GM13977 (cell line): Measurements from ENCODE around the gene LRRC23.

Experiments used
- DNase-seq: peaks from one replicate; pipeline ENCODE4 v3.0.0; 2012; ENCODE audit warnings: low spot score
- in situ Hi-C: fragments of 300-500 bp; cut with MboI; formaldehyde crosslinking; loops from one replicate; pipeline ENCODE4 v1.12.0; 2022; ENCODE audit warnings: low sequenced_read_pairs, low pct_unique_long_range_greater_than_20kb, mixed read lengths, inconsistent platforms; ENCODE audit not compliant: unreplicated experiment
- TF ChIP-seq, protein P1 (sequence below): IDR thresholded peaks from 2 replicates; pipeline ENCODE4 v1.5.1; 2012; ENCODE audit warnings: mild to moderate bottlenecking, control low read depth; ENCODE audit not compliant: insufficient read depth; ENCODE audit errors: extremely low read depth, missing control alignments

LRRC23 gene

DNA sequence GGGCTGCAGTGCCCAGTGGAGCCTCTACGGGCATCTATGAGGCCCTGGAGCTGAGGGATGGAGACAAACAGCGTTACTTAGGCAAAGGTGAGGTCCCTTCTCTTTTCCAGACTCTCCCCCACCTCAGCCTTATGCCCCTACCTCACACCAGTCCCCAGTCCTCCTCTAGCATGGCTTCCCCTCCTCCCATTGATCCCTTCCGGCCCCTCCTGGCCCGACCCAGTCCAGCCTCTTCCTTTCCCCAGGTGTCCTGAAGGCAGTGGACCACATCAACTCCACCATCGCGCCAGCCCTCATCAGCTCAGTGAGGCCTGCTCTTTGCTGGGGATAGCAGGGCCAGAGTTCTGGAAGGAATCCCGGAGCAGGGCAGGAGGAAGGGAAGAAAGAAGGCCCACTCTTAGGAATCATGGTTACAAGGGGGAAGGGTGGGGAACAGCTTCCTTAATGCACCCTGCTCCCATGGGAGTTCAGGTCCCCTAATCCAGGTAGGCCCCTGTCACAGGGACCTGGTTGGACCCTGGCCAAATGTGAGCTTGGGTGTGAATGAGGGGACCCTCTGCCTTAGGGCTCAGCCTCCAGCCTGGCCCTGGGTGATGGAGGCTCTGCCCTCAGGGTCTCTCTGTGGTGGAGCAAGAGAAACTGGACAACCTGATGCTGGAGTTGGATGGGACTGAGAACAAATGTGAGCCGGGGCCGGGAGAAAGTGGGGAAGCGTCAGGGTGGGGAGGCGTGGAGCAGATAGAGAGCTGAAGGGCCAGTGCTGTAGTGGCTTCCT lies 12.0 kb downstream of the LRRC23 start:
- in situ Hi-C loops: no loop called here
- DNase-seq: no peak
- TF ChIP-seq, protein P1, sequence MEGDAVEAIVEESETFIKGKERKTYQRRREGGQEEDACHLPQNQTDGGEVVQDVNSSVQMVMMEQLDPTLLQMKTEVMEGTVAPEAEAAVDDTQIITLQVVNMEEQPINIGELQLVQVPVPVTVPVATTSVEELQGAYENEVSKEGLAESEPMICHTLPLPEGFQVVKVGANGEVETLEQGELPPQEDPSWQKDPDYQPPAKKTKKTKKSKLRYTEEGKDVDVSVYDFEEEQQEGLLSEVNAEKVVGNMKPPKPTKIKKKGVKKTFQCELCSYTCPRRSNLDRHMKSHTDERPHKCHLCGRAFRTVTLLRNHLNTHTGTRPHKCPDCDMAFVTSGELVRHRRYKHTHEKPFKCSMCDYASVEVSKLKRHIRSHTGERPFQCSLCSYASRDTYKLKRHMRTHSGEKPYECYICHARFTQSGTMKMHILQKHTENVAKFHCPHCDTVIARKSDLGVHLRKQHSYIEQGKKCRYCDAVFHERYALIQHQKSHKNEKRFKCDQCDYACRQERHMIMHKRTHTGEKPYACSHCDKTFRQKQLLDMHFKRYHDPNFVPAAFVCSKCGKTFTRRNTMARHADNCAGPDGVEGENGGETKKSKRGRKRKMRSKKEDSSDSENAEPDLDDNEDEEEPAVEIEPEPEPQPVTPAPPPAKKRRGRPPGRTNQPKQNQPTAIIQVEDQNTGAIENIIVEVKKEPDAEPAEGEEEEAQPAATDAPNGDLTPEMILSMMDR: no peak

DNA sequence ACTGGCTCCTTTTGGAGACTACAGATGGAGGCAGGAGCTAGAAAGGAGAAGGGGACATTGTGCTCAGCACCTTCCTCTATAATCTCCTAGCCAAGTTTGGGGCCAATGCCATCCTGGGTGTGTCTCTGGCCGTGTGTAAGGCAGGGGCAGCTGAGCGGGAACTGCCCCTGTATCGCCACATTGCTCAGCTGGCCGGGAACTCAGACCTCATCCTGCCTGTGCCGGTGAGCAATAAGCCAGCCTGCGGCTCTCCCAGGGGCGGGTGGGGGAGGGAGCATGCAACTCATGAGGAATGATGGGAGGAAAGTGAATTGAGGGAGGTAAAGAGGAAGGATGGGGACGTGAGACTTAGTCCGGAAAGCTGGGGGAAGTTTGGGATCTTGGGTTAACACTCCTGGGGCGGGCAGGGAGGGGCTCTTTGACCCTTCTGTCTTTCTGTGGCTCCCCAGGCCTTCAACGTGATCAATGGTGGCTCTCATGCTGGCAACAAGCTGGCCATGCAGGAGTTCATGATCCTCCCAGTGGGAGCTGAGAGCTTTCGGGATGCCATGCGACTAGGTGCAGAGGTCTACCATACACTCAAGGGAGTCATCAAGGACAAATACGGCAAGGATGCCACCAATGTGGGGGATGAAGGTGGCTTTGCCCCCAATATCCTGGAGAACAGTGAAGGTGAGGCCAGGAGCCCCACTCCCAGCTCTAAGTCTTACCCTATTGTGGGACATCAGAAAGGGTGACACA lies 13.0 kb downstream of the LRRC23 start:
- no peak for DNase-seq
- in situ Hi-C loops: no loop called here
- TF ChIP-seq, protein P1: no peak

DNA sequence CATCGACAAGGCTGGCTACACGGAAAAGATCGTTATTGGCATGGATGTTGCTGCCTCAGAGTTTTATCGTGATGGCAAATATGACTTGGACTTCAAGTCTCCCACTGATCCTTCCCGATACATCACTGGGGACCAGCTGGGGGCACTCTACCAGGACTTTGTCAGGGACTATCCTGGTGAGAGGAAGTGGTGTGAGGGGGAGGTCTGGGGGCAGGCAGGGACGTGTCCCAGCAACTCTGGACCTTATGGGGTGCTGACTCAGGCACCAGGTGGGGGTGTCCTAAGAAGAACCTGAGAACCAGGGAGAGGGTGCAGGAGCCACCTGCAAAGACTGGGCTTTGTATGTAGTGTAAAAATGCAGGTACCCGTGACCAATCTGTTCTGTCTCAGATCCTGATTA lies 15.0 kb downstream of the LRRC23 start:
- TF ChIP-seq, protein P1: no peak
- DNase-seq: no peak
- in situ Hi-C loops: no loop called here

DNA sequence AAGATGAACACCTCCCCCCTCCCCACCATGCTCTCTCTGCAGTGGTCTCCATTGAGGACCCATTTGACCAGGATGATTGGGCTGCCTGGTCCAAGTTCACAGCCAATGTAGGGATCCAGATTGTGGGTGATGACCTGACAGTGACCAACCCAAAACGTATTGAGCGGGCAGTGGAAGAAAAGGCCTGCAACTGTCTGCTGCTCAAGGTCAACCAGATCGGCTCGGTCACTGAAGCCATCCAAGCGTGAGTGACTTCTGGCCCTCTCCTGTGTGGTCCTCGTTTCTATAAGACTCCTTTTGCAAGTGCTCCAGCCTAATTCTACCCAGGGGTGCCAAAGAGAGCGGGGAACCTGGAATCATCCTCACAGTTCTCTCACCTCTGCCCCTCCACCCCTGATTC lies 16.9 kb downstream of the LRRC23 start:
- TF ChIP-seq, protein P1: no peak
- DNase-seq: no peak
- in situ Hi-C loops: no loop called here

DNA sequence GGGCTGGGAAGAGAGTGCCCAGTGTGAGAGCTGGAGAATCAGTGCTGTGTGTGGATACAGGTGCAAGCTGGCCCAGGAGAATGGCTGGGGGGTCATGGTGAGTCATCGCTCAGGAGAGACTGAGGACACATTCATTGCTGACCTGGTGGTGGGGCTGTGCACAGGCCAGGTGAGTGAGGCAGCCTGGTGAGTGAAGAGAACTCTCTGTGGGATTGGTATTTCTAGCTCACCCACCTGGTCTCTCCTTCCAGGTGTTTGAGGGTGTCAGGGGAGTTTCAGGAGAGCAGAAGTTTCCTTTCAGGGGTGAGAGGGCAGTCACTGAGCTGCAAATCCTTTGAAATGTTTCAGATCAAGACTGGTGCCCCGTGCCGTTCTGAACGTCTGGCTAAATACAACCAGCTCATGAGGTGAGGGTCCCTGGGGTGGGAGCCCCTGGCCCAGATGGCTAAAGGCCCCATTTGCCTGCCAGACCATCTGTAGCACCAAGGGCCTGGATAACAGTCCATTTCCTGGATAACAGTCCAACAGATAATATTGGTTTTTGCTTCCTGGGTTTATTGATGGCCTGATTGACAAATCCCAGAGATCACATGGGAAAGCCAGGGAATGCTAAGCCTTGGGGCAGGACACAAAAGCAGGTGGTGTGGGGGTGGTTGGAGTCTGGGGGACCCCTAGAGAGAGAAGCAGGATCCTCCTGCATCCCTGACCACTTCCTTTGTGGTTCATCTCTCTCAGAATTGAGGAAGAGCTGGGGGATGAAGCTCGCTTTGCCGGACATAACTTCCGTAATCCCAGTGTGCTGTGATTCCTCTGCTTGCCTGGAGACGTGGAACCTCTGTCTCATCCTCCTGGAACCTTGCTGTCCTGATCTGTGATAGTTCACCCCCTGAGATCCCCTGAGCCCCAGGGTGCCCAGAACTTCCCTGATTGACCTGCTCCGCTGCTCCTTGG lies 17.6 kb downstream of the LRRC23 start:
- no peak for DNase-seq
- TF ChIP-seq, protein P1: no peak
- in situ Hi-C loops: no loop called here
